TTC549 (cell line): Measurements from ENCODE around the gene RTKN2.
A peak's percentile ranks its signal among the peaks of the same experiment; 100 is the strongest.
"Not testable (repeated sequence)": the region's sequence is repeated elsewhere in the genome, so short reads cannot be mapped to it uniquely, and the experiment has no call there.

Source experiments
- FAIRE-seq: peaks from 2 replicates; lab custom pipeline; 2012; peaks lifted over from hg19 to GRCh38; lab: Jason Lieb, UNC

RTKN2 gene

DNA sequence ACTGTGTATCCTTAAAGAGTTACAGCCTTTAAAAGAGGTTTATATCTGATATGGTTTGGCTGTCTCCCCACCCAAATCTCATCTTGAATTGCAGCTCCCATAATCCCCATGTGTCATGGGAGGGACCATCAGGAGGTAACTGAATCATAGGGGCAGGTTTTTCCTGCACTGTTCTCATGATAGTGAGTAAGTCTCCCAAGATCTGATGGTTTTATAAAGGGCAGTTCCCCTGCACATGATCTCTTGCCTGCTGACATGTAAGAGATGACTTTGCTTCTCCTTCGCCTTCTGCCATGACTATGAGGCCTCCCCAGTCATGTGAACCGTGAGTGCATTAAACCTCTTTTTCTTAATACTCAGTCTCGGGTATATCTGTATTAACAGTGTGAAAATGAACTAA, 9.7 kb downstream of the RTKN2 start:
- FAIRE-seq, result no peak

GRCh38 chr10:62253704-62254103, 14.9 kb downstream of the RTKN2 start:
- no peak for FAIRE-seq

DNA sequence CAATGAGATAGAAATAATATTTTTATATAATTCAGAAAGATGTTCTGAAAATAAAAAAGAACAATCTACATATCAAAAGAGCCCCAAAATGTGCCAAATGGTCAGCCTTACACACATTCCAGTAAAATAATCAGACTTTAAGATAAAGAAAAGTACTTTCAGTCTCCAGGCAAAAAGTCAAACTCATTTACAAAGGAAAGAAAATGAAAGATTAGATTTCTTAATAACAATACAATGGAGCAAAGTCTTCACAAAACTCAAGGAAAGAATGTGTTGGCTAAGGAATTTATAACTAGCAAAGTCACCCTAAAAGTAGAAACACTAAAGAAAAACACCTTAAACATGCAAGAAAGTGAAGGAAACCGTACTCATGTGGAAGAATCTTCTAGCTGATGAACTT, 16.6 kb downstream of the RTKN2 start:
- no peak for FAIRE-seq

DNA sequence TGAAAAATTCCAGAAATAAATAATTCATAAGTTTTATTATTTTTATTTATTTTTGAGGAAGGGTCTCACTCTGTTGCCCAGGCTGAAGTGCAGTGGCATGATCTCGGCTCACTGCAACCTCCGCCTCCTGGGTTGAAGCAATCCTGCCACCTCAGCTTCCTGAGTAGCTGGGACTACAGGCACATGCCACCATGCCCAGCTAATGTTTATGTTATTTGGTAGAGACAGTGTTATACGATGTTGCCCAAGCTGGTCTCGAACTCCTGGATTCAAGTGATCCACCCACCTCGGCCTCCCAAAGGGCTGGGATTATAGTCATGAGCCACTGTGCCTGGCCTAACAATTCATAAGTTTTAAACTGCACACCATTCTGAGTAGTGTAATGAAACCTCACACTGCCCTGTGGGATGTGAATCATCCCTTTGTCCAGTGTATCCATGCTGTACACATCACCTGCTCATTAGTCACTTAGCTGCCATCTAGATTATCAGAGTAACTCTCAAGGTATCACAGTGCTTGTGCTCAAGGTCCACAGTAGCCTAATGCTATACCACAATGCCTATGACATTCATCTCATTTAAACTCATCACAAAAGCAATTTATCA, 17.9 kb downstream of the RTKN2 start:
- no peak for FAIRE-seq

GRCh38 chr10:62249957-62250356, 18.7 kb downstream of the RTKN2 start:
- no peak for FAIRE-seq

DNA sequence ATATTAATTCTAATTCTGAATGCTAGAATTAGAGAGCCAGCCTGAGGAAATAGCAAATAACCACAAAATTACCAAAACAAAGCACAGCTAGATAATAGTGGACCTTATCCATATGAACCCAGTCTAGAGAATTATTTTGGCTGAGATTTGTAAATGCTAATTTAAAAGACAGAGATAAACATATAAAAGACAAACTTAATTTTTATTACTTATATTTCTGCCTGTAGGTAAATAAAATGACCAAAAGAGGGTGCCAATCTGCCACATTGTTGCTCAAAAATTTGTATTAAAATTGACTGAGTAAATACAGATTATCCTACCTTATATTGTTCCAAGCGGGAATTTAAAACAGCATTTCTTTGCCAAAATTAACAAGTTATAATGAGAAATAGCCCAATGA, 20.2 kb downstream of the RTKN2 start:
- FAIRE-seq, result peak; percentile 64

DNA sequence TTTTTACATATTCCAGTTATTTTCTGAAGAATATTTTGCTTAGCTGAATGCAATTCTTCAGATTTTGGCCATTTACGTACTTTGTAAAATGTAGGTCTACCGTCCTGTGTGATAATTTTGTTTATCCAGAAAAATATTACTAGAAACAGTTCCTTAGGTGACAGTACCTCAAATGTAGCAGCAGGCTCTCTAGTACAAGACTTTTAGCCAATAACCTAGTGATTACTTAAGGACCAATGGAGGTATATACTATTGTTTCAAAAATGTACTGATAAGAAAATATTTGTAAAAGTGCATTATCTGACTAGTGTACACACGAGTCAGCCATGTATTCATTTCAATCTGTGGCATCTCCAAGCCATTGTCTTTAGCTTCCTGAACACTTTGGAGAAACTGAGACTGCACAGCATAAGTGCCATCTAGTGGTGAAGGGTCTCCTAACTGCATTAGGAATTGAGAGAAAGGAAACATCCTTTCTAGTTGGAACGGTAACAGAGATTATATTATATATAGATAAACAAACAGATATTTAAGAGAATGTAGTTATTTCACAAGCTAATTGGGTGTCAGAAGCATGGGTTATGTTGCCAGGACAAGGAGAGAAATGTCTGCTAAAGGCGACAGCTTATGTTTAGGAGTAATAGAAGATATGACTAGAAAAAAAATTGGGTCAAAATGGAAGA, 23.7 kb downstream of the RTKN2 start:
- FAIRE-seq, result peak; percentile 93

- no peak for FAIRE-seq
Observed at GRCh38 chr10:62244088-62244487, 24.6 kb downstream of the RTKN2 start.

DNA sequence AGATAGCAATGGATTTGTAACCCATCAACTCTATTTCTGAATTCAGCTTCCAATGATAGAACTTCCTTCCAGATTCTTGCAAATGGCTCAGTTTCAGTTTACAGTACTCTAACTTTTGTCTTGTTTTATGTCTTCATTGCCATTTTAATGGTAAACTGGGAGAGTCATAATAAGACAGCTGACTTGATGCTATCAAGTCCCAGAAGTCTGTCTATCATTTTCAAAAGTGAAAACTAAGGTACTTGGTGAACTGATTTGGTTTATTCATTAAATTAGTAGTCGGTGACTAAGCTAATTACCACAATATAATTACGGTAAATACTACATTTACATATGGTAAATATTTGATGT, 25.0 kb downstream of the RTKN2 start:
- no peak for FAIRE-seq

- FAIRE-seq, result not testable (repeated sequence)
Observed at GRCh38 chr10:62242965-62243646, 25.5 kb downstream of the RTKN2 start.

DNA sequence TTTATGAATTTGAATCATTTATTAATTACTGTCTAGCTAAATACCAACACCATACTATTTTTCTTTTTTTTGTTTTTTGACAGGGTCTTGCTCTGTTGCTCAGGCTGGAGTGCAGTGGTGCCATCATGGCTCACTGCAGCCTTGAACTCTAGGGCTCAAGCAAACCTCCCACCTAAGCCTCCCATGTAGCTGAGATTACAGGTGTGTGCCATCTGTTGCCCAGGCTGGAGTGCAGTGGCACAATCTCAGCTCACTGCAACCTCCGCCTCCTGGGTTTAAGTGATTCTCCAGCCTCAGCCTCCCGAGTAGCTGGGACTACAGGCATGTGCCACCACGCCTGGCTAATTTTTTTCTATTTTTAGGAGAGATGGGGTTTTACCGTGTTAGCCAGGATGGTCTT, 27.1 kb downstream of the RTKN2 start:
- not testable (repeated sequence) for FAIRE-seq

DNA sequence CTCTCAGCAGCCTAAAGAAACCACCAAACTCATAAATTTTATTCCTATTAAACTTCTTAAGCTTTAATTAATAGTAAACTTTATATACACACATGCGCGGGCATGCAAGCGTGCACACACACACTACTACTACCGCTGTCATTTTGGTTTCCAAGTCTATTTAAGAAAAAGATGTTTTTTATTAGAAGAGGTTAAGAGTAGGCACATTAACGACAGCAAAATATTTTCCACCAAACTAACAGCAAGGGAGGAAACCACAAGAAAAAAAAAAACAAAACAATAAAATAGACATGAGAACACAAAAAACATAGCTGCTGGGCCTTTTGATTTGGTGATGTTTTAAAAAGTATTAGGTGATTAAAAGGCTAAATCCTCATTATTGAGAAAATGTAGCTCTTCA, 28.6 kb downstream of the RTKN2 start:
- FAIRE-seq, result no peak

DNA sequence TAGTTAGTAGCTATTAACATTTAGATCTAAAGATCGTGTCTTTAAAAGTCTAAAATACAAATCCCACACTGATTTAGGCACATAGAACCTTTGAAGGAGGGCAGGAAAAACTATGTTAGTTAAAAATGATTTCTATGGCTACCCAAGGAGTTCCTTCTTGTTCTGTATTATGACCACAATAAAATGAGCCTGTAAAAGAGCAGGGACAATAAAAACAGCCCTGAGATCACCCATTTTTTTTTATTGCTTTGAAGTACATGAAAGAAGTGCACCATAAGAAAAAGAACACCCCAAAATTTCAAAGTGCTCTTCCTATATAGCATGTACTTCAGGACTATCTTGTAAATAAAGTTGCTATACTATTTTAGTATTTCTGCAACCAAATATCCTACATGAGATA, 29.8 kb downstream of the RTKN2 start:
- FAIRE-seq, result no peak

GRCh38 chr10:62237966-62238365, 30.7 kb downstream of the RTKN2 start:
- FAIRE-seq, result no peak

DNA sequence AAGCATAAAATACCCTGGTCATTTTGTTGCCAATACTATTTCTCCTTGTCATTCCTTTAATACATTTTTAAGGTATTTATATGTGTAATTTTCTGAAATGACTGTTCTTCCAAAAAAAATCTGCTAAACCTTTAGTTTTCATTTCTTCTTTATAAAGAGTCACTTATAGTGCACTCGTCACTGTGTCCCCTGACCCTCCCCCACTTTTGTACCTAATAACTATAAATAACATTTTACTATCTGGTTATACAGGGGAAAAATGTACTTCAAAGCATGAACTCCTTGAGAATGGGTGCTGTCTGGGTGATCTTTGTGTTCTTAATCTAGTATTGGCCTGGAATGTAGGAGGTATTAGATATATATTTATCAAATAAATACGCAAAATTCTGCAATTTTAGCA, 31.1 kb downstream of the RTKN2 start:
- FAIRE-seq, result no peak

GRCh38 chr10:62234077-62234605, 34.5 kb downstream of the RTKN2 start:
- FAIRE-seq, result no peak

DNA sequence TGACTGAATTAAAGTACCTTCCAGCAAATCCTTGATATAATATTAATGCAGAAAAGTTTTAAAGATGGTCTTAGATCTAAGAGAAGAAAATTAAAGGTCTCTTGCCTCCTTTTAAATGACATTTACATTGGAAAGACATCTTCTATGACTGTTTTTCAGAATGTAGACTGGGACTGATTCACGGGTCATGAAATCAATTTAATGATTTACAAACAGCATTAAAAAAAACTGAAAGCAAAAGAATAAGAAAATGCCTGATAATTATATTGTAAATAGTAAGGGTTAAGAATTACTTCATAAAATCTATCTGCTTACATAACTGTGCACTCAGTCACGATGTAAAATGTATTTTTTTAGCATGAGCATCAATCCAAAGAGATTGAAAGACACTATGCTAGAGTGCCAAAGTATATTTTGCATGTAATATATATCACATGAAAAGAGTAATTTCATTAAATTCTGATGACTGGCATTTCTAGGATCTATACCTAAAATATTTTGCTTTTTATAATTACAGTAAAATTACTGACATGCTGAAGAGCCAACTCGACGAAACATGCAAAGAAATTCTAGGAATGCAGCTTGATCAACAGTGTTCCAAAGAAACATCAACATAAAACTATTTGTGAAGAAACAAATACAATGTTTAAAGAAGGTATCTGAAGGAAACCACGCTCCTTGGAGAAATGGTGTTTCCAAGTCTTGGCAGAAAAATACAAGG, 35.1 kb downstream of the RTKN2 start:
- FAIRE-seq, result no peak

- FAIRE-seq, result no peak
Observed at GRCh38 chr10:62231805-62232204, 36.8 kb downstream of the RTKN2 start.

- FAIRE-seq, result no peak
Observed at GRCh38 chr10:62231371-62231770, 37.3 kb downstream of the RTKN2 start.

DNA sequence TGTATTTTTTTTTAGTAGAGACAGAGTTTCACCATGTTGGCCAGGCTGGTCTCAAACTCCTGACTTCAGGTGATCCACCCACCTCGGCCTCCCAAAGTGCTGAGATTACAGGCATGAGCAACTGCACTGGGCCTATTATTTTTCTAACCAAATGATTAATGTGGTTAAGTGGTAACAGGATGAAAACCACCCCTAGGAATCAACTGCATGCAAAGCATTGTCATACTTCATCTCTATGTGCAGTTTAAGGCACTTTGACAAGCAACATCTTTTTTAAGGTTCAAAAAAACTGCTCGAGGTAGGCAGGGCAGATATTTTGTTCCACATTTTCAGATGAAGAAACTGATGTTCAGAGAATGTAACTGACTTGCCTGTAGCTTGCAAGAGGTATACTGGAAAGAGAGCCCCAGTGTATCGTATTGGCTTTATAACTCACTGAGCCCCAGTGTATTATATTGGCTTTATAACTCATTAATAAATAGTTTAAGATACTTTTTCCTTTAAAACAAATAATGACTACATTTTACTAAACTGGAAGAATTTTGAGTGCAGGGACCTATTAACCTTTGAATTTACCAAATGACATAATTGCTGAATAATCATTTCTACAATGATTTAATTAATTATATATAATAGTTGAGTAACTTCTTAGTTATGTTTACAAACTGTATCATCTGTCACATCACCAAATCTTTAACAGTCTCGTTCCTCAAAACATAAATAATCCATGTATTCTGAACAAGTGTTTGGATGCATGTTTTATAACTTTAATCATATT, 38.1 kb downstream of the RTKN2 start:
- FAIRE-seq, result no peak

DNA sequence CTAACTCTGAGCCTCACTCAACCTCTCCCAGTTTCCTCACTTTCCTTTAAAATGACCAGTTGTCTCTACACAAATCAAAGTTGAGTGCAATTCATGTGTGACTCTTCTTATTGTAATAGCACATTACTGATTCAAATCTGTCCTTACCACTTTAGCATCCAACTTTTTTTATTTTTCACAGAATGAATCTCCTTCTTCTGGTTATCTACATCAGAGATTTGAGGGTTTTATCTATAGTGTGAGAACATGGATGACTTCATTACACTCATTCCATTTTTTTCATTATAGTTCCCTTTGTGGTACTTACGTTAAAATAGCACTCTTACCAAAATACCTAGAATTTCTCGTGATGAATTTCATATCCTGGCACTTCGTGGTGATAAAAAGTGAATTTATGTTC, 43.3 kb downstream of the RTKN2 start:
- no peak for FAIRE-seq

- FAIRE-seq, result no peak
Observed at GRCh38 chr10:62224606-62225005, 44.0 kb downstream of the RTKN2 start.
